HL-60/S4 (cell line): ENCODE measurements around the gene AASS.
"Not testable (repeated sequence)": the region's sequence is repeated elsewhere in the genome, so short reads cannot be mapped to it uniquely, and the experiment has no call there.

Source experiments
- in situ Hi-C: fragments of 300-500 bp; cut with MboI; formaldehyde crosslinking; loops from 2 replicates; pipeline ENCODE4 v1.14.3; 2022; ENCODE audit warnings: low sequenced_read_pairs

Gene AASS

DNA sequence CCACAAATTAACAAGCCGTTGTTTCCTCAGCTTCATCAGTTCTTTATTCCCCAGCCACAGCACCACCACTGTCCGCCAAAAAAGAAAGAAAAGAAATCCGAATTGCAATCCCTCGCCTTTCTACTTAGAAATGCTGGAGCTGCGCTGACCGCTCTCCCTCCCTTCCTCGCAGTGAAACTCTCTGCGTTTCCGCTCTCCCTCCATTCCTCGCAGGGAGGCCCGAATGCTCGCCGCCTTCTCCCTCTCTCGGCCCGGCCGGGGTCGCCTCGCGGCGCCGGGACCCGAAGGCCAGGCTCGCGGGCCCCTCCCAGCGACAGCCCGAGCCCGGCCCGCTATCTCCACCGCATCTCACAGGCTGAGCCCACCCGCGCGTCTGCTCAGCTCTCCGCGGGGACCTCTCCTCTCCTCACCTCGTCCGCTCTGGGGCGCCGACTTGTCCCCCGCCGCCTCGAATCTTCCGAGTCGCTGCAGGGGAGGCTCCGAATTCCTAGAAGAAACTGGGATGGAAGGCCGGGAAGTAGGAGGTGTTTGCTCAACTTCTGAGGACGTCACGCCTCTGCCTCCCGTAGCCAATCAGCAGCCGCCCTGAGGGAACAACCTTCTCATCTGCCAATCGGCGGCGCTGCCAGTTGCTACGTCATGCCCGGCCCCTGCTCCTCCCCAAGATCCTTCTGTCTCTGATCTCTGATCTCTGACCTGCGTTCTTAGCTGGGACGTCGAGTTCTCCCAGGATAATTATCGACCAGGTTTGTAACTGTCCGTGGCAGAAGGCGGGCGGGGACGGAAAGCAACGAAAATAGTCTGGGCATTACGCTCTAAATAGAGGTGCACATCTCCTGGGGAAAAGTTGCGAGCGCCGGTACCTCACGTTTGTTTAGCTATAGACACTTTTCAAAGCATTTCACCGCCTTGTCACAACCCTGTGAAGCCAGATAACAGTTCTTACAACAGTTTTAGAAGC is at the start of gene AASS:
Gene AASS, minus strand, starts transcription at position 499 of the 961 bp plus-strand sequence. CDS start 10,523 bp downstream, outside the sequence.
- in situ Hi-C loops: no loop called here

DNA sequence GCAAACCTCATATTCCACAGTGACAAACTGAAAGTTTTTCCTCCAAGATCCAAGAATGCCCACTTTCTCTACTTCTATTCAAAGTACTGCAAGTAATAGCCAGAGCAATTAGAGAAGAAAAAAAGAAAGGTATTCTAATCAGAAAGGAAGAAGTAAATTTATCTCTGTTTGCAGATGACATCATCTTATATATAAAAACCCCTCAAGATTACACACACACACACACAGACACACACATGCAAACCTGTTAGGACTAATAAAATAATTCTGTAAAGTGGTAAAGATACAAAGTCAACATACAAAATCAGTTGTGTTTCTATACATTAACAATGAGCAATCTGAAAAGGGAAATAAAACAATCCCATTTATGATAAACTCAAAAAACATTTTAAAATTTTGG is 44.7 kb upstream of the AASS start:
- in situ Hi-C loops: no loop called here

DNA sequence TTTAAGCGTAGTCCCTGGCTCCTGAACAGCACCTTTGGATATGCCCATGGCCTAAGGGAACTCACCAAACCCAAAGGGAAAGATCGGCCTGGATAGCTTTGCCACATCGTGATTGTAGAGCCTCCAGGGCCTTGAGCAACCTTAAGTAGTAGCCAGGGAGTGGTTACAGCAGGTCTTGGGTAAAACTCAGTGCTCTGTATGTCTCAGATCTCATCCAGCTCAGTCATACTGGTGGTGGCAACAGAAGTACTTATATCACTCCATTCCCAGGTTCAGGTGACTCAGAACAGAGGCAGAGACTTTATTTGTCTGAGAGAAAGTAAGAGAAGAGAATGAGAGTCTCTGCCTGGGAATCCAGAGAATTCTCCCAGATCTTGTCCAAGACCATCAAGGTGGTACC is 39.1 kb upstream of the AASS start:
- in situ Hi-C loops: no loop called here

DNA sequence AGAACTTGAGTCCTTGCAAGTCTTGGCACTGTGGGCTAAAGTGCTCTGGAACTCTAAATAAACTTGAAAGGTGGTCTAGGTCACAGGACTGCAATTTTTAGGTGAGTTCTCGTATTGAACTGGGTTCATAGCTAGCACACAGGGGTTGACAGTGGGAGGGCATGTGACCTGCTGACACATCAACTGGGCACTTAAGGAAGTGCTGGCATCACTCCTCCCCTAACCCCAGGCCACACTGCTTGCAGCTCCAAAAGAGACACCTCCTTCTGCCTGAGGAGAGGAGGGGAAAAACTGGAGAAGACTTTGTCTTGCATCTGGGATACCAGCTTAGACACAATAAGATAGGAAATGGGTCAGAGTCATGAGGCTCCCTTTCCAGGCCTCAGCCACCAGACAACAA is 38.0 kb upstream of the AASS start:
- in situ Hi-C loops: no loop called here

DNA sequence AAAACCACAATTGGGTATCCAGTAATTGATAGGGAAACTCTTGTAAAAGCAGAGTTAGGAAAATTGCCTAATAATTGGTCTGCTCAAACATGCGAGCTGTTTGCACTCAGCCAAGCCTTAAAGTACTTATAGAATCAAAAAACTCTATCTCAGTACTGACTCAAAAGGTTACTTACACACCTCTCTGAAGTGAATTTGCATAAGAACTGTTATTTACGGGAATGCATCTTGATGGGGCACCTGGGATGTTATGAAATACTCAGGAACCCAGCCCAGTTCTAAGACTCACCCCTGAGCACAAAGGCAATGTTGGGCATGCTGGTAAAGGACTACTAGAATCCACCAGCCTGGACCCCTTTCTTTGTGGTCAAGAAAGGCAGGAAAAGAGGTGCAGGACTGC is 28.1 kb upstream of the AASS start:
- in situ Hi-C loops: not testable (repeated sequence)

DNA sequence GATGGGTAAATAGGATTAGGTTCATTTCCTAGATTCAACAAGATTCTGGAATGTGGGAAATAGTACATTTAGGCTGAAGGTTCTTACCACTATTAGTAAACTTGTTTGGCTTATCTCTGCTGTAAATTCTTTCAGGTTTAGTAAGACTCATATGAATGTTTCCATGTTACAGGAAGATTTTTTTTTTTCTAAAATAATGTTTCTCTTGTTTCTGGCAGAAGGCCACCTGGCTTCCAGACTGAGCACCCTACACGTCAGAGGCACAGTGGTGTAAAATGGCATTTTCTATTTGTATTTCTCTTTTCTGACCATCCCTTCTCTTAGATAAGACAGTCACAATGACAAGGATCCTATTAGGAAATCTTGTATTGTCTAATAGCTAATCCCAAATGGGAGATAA is 22.7 kb upstream of the AASS start:
- in situ Hi-C loops: no loop called here

DNA sequence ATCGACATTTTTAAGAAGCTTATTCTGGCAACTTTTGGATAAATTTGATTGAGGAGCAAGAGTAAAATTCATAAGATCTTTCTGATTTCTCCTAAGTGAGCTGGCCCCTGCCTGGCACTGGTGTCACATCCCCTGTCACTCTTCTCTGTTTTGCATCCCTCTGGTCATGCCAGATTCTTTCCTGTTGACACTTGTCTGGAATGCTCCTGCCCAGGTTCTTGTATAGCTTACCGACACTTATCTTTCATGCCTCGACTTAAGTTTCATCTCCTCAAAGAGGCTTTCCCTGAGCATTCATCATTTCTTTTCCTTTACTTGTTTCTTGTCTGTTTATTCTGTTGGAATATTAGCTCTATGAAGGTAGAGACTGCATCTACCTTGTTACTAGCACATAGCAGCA is 22.2 kb upstream of the AASS start:
- in situ Hi-C loops: no loop called here

DNA sequence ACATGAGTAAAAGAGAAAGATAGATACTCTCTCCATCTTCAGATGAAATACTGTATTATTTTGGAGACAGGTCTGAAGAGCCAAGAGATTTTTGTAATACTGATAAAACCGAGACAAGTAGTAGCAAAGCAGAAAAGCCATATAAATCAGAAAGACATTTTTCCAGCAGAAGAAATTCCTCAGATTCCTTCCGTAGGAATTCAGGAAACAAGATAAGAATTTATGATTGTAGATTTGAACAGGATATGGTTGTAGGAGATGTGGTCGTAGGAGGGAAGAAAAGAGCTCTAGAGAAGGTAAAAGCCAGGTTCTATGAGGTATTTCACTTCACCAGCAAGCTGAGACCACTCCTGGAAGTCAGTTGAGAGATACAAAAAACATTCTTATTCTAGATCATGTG is 17.6 kb upstream of the AASS start:
- in situ Hi-C loops: no loop called here

DNA sequence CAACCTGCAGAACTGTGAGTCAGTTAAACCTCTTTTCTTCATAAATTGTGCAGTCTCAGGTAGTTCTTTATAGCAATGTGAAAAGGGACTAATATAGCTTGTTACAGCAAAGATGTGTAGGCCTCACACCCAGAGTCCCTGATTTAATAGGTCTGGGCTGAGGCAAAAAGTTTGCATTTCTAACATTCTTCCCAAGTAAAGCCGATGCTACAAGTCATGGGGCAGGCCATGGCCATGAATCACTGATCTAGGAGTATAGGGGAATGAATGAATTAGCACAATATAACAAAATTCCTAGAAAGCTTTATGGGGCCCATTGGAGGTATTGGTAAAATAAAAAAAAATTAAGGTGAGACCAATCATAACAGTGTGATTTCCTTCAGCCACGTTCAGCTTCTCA is 11.5 kb upstream of the AASS start:
- in situ Hi-C loops: no loop called here

DNA sequence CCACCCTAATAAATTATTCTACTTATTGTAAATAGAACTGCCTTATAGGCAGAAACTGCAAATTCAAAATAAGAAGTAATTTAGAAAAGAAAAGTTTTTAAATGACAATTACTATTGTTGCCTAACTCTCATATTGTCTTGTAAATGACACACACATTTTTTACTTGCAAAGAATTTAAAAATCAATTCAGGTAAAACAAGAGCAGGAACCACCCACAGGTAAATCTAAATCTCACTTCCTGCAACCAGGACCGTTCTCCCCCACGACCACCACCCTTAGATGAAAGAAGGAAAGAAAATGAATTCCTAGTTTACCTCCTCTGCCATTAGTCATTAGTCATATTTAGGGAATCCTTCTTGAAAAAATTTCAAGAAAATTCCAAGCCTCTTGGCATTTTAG is 4.8 kb upstream of the AASS start:
- in situ Hi-C loops: no loop called here

DNA sequence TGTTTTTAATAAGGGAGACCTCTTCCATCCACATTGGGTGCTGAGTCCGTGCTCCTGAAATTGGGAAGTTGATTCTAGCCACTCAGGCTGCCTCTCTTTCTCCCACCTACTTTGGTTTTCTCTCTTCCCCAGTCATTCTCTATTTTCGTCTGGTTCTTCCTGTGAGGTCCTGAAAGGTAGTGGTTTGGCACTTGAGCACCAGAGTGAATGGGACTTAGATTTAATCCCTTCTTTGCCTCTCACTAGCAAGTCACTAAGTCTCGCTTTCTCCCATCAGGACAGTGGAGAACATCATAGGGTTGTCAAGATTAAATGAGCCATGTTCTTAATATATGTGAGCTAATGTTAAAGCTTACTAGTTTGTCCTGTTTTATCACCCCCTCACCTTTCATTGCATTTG is 4.0 kb upstream of the AASS start:
- in situ Hi-C loops: no loop called here

DNA sequence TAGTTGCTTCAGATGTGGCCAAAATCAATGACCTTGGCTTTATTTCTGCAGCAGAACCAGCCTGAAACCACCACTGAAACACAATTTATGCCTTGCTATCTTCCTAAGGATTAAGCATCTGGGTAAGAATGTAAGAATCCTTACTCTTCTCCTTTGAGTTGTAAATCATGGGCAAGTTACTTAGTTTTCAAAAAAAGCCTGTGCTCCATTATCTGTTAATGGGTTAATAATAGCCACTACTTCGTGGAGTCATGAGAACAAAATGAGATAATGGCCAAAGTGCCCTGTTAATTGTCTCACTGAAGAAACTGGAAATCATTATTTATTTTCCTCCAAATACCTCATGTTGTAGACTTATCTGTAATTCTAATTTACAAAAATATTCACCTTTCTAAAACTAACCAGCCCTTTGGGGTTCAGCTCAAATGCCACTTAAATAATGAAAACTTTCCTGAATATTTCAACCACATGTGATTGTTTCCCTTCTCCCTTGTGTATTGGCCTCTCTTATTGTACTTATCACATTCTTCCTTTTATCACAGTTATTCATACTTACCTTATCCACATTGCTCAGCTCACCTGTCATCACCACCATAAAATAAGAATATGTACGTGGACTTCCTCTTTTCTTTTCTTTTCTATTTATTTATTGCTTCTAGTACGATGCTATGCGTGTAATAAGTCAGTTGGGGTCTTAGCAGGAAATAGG is 2.0 kb upstream of the AASS start:
- in situ Hi-C loops: no loop called here

DNA sequence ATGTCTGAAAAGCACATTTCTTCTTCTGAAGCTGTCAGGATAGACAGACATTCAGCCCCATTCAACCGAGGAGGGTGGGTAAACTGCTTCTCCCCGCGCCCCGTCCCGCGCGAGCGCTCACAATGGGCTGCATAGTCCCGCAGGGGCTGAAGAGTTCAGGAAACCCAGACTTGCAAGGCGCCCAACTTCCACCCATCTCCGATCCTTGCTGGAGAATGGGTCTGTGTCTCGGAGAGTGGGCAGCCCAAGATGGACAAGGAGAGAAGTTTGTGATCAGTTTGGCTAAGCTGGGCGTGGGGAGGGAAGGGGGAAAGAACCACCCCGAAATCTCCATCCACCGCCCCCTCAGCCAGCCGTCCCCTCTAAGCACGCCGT is 686 bp downstream of the AASS start:
- in situ Hi-C loops: no loop called here

DNA sequence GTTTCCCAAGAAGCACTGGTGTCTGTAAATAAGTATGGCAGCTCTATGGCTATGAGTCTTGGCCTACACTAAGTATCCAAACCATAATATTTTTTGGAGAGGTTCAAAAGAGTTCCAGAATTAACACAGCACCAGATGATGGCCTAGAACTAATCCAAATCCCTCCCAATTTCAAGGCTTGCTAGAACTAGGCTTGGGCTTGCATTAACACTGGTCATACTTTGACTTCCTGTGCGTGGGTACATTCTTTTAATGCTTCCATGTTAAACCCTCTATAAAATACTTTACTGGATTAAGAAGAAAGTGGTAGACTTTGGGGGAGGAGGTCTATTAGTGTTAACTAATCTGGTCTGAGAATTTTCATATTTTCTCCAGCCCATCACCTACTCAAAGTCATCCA is 3.1 kb downstream of the AASS start:
- in situ Hi-C loops: no loop called here

DNA sequence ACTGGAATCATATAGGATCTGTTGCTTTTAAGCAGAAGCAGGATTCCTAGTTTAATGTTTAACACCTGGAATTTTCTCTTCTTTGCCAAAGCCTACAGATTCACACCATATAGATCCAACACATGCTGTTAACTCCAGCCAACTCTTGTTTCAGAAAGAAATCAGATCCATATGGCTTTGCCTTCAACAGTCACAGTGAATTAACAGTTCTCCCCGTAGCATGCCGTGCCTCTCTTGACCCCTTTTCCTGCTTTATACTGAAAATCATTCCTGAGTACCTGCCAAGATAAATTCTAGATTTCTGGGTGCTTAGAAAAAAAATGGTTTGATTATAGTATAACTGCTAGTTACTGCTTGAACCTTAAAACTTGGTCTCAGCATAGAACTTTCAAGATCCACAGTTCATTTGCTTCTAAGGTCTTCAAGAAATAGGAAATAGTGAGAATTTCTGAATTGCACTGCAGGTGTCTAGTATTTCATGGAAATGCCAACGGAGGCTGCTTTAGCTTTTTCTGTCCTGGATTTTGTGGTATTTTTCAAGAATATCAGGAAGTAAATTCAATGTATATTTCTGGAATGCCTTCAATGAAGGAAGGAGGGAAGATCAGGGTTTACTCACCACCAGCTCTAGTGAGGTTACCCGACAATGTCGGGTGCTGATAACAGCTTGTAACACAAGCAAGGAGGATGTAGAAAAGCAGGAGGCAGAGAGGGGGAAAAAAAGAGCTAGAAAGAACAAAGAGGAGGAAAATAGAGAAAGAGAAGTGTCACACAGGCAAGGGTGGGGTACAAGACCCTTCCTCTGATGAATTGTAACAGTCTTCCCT is 6.6 kb downstream of the AASS start:
- in situ Hi-C loops: no loop called here

DNA sequence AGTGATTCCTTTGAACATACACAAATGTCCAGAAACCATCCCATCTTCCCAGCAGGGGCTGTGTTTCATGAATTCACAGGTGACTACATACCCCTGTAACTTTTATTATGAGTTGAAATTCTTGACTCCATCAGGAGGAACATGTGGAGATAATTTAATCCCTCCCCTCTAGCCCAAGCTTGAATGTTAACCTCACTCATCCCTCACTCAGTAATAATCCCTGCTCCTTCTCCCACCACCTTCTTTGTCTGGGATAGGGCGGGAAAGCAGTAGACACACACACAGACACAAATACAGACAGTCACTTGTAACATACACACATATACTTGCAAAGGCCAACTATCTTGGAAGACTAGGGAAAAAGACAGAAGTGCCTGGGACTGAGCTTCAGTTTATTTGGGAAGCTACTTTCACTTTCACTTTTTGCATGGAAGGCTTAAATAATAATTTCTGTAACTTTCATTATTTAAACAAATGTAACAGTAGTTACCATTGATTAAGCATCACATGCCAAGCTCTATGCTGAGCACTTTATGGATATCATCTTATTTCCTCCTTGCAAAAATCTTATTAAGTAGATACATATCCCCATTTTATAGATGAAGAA is 7.3 kb downstream of the AASS start:
- in situ Hi-C loops: no loop called here

DNA sequence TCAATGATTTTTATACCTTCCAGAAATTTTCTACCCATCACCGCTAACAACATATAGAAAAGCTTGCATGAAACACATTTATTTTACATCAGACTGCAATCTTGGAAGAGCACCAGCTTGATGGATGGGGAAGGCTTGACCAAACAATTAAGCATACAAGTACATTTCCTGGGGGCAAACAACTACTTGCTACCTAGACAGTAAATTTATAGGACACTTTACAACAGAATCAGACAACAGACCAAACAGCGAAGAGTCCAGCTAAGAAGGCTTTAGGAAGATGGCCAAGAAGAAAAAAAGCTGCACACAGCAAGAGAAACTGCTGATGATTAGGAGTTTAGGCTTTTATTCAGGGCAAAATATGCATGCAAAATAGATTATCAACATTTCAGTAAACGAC is 8.0 kb downstream of the AASS start:
- in situ Hi-C loops: no loop called here

DNA sequence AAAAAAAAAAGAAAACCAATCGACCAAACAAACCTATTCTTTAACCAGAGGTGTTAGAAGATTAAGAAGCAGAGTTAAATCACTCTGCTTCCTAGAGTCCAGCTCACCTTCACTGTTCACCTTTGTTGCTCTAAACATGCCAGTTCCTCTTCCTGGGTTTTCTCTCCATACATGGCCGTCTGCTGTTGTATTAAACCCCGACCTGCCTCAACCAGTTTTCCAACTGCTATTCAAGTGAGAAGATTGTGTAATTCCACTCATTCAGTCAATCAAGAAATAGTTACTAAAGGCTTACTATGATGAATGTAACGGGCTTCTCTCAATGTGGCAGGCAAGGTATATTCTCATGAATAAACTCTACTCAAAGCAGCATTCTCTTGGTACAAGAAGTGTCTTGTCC is 8.8 kb downstream of the AASS start:
- in situ Hi-C loops: no loop called here

DNA sequence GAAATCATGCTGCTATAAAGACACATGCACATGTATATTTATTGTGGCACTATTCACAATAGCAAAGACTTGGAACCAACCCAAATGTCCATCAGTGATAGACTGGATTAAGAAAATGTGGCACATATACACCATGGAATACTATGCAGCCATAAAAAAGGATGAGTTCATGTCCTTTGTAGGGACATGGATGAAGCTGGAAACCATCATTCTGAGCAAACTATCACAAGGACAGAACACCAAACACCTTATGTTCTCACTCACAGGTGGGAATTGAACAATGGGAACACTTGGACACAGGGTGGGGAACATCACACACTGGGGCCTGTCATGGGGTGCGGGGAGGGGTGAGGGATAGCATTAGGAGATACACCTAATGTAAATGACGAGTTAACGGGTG is 9.3 kb downstream of the AASS start:
- in situ Hi-C loops: not testable (repeated sequence)

DNA sequence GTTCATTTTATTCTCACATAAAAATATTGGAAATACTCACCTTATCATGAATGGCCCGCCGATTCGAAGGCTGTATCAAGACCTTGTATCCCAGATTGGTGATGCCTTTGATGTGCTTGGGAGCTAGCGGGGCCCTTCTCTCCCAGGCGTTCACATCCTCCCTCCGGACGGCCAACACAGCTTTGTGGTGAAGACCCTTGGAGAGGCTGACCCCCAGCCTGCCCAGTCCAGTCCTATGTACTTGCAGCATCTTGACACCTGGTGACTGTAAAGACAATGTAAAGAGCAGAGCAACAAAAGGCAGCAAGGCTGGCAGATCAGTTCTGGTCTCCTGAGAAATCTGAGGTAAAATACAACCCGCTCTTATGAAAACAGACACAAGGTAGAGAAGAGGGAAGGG is 10.6 kb downstream of the AASS start:
- in situ Hi-C loops: no loop called here

DNA sequence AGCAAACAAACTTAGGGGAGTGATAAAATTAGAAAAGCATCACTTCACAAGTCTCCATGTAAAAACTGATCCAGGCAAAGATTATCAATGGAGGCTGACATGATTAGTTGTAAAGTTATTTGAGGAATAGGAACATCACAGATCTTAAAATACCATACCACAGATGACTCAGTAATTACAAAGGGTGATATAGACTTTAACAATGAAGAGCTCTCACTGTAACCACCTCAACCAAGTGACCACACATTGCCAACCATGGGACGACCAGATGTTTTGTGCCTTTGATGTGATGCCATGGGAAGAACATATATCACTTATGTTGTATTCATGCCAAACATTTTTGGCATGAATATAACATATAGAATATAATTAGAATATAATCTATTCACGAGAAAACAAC is 11.7 kb downstream of the AASS start:
- in situ Hi-C loops: no loop called here
